NCI-H1417 (cell line): ENCODE measurements around the gene KRTAP21-3.
"Not testable (repeated sequence)": the region's sequence is repeated elsewhere in the genome, so short reads cannot be mapped to it uniquely, and the experiment has no call there.

Experiments
- DNase-seq, 3 experiments: peaks; one replicate each; lab custom pipeline; 2025; lab: John Stamatoyannopoulos, UW

Gene KRTAP21-3, protein sequence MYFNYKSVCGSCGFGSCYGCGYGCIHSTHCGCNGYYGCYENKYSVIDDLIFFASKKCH

DNA sequence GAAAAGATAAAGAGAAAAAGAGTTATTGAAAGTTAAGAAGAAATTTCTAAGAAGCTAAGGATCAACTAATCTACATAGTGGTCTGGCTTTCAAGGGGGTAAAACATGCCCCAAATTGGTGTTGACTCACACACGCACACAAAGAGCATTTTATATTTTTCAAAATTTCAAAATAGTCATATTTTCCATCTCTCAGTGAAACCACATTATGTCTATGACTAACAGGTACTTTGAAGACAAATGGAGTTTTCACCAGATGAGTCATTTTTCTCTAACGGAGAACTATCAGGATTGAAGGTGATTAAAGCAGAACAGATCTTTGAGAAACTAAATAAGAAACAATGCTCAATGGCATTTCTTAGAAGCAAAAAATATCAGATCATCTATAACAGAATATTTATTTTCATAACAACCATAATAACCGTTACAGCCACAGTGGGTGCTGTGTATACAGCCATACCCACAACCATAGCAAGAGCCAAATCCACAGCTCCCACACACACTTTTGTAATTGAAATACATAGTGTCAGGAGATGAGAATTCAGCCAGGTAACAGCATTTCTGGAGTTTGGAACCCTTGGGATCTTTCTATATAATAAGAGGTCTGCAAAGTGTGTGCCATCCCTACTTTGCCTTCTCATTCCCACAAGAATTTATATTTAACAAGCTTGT lies at the start of gene KRTAP21-3:
Gene KRTAP21-3, minus strand, starts transcription at position 539 of the 671 bp plus-strand sequence. Its CDS starts 18 bp downstream, at position 521.
- no peak for DNase-seq

DNA sequence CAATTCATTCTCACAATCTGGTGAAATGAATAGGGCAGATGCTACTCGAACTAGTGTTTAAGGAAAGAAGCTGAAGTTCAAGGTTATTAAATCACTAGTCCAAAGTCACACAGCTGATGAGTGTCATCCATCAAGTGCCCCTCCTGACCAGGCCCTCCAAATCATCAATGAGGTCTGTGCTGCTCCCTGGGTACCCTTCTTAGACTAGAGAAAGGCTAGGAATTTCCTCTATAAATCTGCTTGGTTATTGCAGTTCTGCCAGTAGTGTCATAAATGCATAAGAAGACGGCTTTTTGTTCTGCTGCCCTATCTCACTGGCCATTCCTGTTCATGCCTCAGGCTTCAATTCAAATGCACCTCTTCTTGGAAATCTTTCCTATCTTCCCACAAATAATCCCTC lies 42.2 kb upstream of the KRTAP21-3 start:
- DNase-seq: no peak

DNA sequence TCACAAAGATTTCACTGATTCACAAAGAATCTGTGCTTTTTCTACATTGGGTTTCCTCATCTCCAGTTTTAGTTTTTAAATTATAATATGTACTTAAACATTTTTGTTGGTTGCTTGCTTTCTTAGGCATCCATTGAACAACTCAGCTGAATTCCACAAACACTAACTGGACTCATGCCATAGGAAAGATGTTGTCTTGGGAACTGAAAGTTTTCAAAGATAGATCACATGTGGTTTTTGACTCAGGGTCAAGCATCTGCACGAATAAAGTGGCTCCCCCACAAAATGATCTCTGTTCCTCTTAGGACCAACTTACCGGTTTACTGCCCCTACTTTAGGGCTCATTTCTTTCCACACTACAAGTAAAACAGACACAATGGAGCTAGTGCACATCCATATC lies 39.7 kb upstream of the KRTAP21-3 start:
- no peak for DNase-seq

DNA sequence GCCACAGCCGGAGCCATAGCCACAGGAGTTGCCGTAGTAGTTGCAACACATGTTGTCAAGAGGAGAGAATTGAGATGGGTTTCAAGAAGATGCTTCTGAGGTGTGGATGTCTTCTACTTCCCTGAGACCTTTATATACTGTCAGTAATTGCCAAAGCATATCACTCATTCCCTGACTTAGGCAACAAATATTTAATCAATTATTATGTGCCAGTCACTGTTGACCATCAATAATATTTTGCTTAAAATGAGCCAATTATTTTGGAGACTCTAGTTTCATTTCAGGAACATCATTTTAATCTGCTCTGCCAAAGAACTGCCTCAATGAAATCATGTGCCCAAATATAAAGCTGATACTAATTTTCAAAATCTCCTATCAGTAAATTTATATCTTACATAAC lies 36.8 kb upstream of the KRTAP21-3 start, which contains the start of gene KRTAP21-1:
Gene KRTAP21-1, minus strand, starts transcription at position 101 of the 400 bp plus-strand sequence. Its CDS starts 50 bp downstream, at position 51.
- not testable (repeated sequence) for DNase-seq

DNA sequence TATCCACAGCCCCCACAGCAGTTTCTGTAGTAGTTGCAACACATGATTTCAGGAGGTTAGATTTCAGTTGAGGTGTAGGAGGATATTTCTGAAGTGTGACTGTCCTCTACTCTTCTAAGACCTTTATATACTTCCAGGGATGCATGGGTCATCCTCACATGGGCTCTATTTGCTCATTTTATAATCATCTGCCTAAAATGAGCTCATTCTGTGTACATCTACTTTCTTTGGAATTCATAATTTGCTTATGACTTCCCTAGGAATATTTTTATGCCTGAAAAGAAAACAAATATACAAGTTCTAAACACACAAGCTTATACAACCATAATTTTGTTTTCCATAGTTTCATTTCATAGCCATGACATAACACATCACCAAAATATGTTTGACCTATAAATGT lies 28.6 kb upstream of the KRTAP21-3 start, which contains the start of gene KRTAP21-2:
Gene KRTAP21-2, minus strand, starts transcription at position 101 of the 400 bp plus-strand sequence. Its CDS starts 57 bp downstream, at position 44.
- no peak for DNase-seq

DNA sequence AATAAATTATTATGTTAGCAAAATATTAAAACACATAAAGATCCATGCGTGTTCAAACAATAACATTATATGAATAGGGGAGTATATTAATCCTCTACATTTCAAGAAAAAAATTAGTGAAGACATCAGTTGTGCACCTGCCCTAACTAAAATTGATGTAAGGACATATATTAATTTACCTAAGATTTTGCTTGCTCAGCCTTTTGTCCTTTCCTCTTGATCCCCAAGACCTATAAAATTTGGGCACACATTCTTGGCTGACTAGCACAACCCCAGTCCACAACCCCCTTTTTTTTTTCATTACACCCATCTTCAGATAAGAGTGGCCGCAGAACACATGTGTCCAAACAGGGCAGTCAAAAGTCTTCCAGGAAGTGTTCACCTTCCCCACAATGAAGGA lies 21.9 kb upstream of the KRTAP21-3 start:
- no peak for DNase-seq

DNA sequence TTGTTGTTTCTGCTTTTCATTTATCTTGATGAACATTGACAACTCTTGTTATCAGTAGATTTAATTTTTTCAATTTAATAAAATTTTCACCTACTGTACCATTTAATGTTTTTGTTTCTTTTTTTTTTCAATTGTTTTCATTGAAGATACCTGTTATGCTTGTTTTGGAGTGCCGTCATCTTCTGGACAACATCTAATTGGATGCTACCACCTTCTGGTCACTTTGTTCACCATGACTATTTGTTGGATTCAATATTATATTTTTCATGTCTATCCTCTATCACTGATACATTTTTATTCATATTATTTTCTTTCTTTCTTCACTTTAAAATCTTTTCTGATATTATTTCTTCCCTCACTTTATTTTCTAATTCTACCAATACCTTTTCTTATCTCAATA lies 14.4 kb upstream of the KRTAP21-3 start:
- peak in 2 of 3 experiments; percentile 7 to 53 for DNase-seq

DNA sequence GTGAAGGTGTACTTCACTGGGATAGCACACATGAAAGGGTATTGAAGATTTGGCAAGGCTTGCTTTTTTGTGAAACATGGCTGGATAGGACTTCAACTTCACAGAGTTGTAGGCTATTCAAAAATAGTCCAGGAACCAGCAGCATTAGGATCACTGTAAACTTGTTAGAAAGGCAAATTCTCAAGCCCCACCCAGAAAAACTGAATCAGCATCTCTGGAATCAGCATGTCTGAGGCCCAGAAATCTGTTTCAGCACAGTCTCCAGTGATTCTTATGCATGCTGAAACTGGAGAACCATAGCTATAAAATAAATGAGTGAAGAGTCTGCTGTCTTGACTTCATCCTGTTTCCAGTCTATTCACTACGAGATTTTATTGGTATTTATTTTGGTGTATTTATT lies 8.1 kb upstream of the KRTAP21-3 start:
- DNase-seq: no peak

DNA sequence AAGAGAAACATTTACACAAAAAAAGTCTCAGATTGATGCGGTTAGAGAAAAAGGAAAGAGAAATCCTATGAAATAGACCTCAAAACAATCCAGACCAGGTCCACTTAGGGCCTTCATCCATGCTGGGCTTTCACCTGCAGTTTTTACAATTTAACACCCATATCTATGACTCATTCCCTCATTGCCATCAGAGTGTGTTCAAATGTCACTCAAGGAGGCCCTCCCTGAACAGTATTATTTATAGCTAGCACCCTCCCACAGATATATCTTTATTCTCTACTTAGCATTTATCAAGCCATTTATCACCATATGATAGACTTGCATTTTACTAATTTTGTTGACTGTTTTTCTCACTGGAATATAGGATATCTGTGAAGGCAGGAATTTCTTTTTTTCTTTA lies 824 bp upstream of the KRTAP21-3 start:
- peak in 1 of 3 experiments; percentile 15 for DNase-seq

DNA sequence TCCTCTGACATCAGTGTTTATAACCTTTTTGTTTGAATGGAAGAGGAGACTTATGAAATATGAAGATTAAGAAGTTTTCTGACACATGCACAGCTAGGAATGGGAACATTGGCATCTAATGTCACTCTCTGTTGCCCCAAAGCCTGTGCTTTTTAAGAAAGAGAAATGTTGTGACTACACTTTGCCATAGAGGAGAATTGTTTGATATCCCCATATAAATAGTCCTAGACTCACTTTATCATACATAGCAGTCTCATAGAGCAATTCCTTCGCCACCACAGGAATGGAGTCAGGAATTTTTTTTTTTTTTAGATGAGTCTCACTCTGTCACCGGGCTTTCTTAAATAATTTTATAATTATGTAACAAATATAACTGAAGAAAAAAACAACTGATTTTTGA lies 1.5 kb downstream of the KRTAP21-3 start:
- no peak for DNase-seq

DNA sequence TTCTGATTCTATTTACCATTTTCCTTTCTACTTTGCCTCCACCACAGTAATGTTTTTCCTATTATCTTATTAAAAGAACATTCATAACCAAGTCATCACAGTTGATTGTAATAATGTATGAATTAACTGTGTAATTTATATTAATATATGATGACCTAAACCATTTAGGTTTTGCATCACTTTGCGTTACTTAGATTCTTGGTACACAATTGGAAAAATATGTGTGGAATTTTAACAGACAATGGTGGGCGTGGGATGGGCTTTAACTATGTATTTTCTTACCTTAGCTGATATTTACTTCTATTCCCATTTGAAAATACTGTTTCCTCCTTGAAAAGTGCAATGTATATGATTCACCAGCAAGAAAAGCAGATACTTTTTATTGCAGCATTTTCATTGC lies 3.6 kb downstream of the KRTAP21-3 start:
- DNase-seq: no peak

DNA sequence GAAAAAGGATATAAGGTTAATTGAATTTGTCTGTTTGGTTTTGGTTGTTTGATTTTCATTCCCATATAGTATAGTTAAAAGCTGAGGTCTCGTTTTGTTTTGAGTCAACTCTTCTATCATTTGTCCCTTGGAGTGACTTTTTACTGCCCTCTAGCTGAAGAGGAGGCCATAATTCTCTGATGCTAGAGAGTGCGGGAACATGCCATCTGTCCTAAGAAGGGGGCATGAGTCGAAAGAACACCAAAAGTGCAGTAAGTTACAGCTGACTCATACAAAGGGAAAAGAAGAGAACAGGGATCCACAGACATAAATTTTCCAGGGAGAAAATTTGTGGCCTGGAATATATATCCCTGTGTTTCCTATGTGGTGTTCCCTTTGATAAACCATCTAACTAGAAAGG lies 4.1 kb downstream of the KRTAP21-3 start:
- no peak for DNase-seq

DNA sequence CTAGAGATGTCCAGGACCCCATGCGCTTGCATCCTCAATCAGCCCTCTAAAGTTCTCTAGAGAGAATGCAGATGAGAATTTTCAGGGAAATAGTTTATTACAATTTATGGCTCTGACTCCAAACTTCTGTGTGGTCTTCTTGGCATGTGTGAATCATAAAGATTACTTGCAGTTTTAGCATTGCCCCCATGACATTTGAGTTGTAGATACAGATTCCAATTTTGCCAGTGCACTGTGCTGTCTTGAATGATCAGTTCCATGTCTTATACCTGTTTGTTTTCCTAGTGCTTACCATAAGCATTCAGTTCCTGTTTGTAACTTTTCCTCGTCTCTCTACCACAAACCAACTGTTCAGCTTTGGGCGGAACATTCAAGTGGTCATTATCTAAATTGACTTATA lies 4.8 kb downstream of the KRTAP21-3 start:
- no peak for DNase-seq

DNA sequence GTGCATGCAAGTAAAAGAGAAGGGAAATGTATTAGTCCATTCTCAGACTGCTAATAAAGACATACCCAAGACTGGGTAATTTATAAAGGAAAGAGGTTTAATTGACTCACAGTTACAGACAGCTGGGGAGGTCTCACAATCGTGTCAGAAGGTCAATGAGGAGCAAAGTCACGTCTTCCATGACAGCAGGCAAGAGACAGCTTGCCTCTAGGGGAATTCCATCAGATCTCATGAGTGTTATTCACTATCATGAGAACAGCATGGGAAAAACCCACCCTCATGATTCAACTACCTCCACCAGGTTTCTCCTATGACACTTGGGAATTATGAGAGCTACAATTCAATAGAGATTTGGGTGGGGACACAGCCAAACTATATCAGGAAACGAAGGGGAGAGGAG lies 8.1 kb downstream of the KRTAP21-3 start:
- DNase-seq: no peak

DNA sequence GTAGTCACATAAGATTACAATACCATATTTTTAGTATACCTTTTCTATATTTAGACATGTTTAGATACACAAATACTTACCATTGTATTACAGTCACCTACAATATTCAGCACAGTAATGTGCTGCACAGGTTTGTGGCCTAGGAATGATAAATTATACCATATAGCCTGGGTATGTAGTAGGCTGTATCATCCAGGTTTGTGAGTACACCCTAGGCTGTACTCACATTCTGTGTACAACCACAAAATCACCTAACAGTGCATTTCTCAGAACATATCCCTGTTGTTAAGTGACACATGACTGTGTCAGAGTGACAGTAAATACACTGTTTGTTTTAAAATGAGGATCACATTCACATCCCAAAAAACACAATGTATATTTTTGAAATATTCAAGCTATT lies 11.2 kb downstream of the KRTAP21-3 start:
- no peak for DNase-seq

DNA sequence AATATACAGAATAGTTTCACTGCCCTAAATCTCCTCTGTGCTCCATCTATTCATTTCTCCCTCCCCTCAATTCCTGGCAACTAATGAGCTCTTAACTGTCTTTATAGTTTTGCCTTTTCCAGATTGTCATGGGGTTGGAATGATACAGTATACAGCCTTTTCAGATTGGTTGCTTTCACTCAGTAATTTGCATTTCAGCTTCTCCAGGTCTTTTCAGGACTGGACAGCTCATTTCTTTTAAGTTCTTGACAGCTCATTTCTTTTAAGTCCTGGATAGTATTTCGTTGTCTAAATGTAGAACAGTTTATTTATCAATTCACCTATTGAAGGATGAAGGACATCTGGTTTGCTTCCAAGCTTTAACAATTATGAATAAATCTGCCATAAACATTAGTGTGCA lies 22.6 kb downstream of the KRTAP21-3 start:
- no peak for DNase-seq

DNA sequence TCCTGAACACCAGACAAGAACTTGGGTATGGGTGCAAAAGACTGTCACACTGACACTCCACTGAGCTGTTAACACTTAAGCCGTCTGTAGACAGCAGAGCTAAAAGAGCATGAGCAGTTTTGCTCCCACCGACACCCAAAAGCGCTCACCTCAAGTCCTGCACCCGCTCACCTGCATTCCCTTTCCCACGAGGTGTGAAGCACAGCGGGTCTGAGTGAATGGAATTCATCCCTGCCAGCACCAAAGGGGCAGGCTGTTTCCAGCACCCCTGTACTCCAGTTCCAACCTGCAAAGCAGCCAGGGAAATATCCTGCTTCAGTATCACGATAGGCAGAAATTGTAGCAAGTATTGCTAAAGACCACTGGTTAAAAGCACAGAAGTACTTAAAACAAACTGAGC lies 28.8 kb downstream of the KRTAP21-3 start:
- no peak for DNase-seq

DNA sequence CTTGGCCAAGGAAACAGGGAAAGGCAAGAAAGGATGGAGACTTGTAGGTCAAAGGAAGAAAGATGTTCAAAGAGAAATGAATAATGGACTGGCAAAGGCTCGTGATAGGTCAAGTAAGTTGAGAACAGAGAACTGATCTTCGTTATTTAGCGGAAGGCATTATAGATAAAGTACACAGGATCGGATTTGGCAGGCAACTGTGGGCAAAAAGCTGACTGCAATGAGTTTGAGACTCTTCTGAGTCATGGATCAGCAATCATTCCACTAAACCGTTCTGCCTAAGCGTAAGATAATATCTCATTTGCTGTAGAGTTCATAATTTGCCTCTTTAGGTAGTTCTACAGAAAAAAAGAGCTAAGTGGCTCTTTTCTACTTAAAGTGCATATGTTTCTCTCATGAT lies 34.1 kb downstream of the KRTAP21-3 start:
- DNase-seq: no peak

DNA sequence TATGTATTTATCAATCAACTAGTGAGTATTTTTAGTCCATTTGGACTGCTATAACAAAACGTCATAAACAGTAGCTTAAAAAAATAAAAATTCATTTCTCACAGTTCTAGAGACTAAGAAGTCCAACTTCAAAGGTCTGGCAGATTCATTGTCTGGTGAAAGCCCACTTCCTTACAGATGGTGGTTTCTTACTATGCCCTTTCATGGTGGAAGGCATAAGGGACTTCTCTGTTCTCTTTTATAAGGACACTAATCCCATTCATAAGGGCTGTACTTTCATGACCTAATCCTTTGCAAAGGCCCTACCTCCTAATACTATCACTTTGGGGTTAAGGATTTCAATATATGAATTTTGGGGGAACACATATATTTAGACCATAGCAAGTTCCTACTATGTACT lies 38.0 kb downstream of the KRTAP21-3 start:
- DNase-seq: no peak

DNA sequence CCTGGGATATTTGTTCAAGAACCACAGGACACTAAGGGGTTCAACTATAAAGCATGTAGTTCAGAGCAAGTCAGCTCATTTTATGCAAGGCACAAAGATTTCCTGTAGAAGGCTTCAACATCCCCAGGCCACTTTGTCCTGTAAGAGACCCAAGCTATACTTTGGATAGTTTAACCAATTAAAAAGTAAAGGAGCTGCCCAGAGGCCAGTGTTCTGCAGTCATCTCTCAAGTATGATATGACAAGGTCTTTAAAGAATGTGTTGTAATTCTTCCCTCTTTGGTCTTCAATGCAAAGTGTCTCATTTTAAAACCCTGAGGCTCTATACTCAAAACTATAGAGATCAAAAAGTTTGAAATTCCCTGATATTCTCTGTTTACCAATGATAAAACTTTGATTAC lies 41.8 kb downstream of the KRTAP21-3 start:
- no peak for DNase-seq

DNA sequence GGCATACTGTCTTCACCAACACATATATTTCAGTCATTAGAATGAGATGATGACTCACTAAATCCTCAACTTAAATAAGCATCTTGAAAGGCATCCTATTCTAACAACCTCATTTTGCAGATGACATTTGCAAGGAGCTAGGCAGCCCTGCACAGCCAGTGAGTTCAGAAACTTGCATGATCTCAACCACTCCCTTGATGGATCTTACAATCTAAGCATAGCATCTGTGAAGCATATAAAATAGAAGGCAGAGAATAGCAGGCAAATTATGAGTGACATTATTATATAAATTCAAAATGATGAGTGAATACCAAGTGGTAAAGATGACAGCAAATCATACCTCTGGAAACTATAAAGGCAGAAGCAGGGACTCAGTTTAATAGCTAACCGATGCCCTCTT lies 44.3 kb downstream of the KRTAP21-3 start:
- no peak for DNase-seq

DNA sequence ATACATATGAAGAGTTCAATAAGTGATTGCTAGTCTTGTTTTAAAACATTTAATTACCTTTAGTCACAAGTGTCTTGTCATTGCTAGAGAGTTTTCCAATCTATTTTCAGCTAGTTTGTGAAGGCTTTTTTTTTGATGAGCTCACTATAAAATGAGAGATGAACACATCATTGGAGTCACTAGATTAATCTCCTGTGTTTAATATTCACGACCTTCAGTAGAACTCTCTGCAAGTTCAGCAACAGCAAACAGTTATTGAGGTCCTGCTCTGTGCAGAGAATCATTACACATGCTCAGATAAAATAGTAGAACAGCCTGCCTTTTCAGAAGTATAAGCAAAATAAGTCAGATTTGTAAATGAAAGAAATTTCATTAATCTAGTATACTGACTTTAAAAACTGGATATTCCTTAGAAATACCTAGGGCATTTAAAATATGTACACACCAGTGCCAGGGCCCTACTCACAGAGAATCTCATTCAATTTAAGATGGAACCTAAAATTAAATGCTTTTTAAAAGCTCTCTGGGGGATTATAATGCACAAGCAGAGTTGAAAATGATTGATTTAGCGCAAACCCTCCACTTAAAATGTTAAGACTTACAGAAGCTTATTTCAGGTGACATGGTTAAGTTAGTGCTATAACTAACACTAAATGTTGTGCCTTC lies 45.5 kb downstream of the KRTAP21-3 start:
- DNase-seq: peak in 1 of 3 experiments; percentile 48

DNA sequence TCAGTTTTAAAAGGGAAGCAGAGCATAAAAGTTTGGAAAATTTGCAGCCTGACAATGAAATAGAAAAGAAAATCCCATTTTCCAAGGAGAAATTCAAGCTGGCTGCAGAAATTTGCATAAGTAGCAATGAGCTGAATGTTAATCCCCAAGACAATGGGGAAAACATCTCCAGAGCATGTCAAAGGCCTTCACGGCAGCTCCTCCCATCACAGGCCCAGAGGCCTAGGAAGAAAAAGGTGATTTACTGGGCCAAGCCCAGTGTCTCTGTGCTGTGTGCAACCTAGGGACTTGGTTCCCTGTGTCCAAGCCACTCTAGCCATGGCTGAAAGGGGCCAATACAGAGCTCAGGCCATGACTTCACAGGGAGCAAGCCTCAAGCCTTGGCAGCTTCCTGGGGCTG lies 49.8 kb downstream of the KRTAP21-3 start:
- DNase-seq: no peak
